ENCODE data around the gene TACO1.

The TACO1 gene

GRCh38 chr17:63649813-63650212 lies 49.1 kb downstream of the TACO1 start:
- in situ Hi-C loops (cut with HindIII; ENCODE audit: low pct_unique_long_range_greater_than_20kb, low sequenced_read_pairs) = no loop called here
- no peak for DNase-seq (ENCODE audit: low read depth in 1 of 2, low spot score in 1 of 2)
- TF ChIP-seq JUND (IDR thresholded peaks at IDR 0.05; ENCODE audit: low read depth) = no peak

GRCh38 chr17:63652106-63652505 lies 51.4 kb downstream of the TACO1 start:
- no peak for TF ChIP-seq JUND (IDR thresholded peaks at IDR 0.05; ENCODE audit: low read depth)
- DNase-seq (ENCODE audit: low read depth in 1 of 2, low spot score in 1 of 2) = no peak
- in situ Hi-C loops (cut with HindIII; ENCODE audit: low pct_unique_long_range_greater_than_20kb, low sequenced_read_pairs) = no loop called here

GRCh38 chr17:63653050-63653449 lies 52.4 kb downstream of the TACO1 start:
- in situ Hi-C loops (cut with HindIII; ENCODE audit: low pct_unique_long_range_greater_than_20kb, low sequenced_read_pairs) = no loop called here
- DNase-seq (ENCODE audit: low read depth in 1 of 2, low spot score in 1 of 2) = no peak
- TF ChIP-seq JUND (IDR thresholded peaks at IDR 0.05; ENCODE audit: low read depth) = no peak

GRCh38 chr17:63657786-63658185 lies 57.1 kb downstream of the TACO1 start:
- TF ChIP-seq JUND (IDR thresholded peaks at IDR 0.05; ENCODE audit: low read depth) = no peak
- no peak for DNase-seq (ENCODE audit: low read depth in 1 of 2, low spot score in 1 of 2)
- in situ Hi-C loops (cut with HindIII; ENCODE audit: low pct_unique_long_range_greater_than_20kb, low sequenced_read_pairs) = no loop called here
